Natural killer cell (primary cell): ENCODE measurements around the gene PRPF4. TPM values are rescaled to one million over a fixed set of nuclear protein-coding genes. Genes with fewer than 3 reads are reported as not detected.

ENCODE experiments used
- ATAC-seq, 3 donors: fragments of 150-1000 bp in 2 of 3; fragments of 200-7000 bp in 1 of 3; cut with Tn5 transposase; 1 replicate in 1 of 3; 2 replicates in 2 of 3; pipeline ENCODE4 v1.10.0; 2021; ENCODE audit warnings: mild to moderate bottlenecking in 2 of 3, moderate library complexity in 2 of 3
- DNase-seq, 2 donors: peaks; one replicate each; pipeline versions ENCODE4 v3.0.0 to v3.0.0-alpha.2; 2013 to 2021; ENCODE audit warnings: mixed read lengths in 1 of 2
- H3K27ac ChIP-seq: one replicate; pipeline ENCODE4 v1.5.1; 2013; ENCODE audit warnings: mild to moderate bottlenecking, low read length
- H3K27me3 ChIP-seq: one replicate; pipeline ENCODE4 v1.6.1; 2013; ENCODE audit warnings: low read length; ENCODE audit not compliant: control insufficient read depth, insufficient read depth
- H3K36me3 ChIP-seq: one replicate; pipeline ENCODE4 v1.6.1; 2013; ENCODE audit warnings: low read length; ENCODE audit not compliant: control insufficient read depth, insufficient read depth
- H3K4me1 ChIP-seq: one replicate; pipeline ENCODE4 v1.6.1; 2013; ENCODE audit warnings: low read length; ENCODE audit not compliant: control insufficient read depth, insufficient read depth
- H3K4me3 ChIP-seq: one replicate; pipeline ENCODE4 v1.5.1; 2013; ENCODE audit warnings: low read length
- H3K9me3 ChIP-seq: one replicate; pipeline ENCODE4 v1.6.1; 2013; ENCODE audit warnings: low read length; ENCODE audit not compliant: control insufficient read depth, insufficient read depth
- H3K27ac Mint-ChIP-seq, 2 donors: one replicate each; pipeline ENCODE4 v1.8.0; 2022; ENCODE audit warnings: mild to moderate bottlenecking in 2 of 2, mixed read lengths in 2 of 2, moderate library complexity in 1 of 2
- H3K27me3 Mint-ChIP-seq, 2 donors: one replicate each; pipeline ENCODE4 v1.8.0; 2022; ENCODE audit warnings: low read depth in 2 of 2, mixed read lengths in 2 of 2
- H3K36me3 Mint-ChIP-seq: one replicate; pipeline ENCODE4 v1.8.0; 2022; ENCODE audit warnings: mixed read lengths
- H3K4me1 Mint-ChIP-seq, 2 donors: one replicate each; pipeline ENCODE4 v1.8.0; 2022; ENCODE audit warnings: mixed read lengths in 2 of 2
- H3K4me3 Mint-ChIP-seq: one replicate; pipeline ENCODE4 v1.8.0; 2022; ENCODE audit warnings: mild to moderate bottlenecking, moderate library complexity, mixed read lengths
- H3K9me3 Mint-ChIP-seq, 2 donors: one replicate each; pipeline ENCODE4 v1.8.0; 2022; ENCODE audit warnings: mixed read lengths in 2 of 2
- WGBS: methylation state at CpG from one replicate; pipeline ENCODE4 v1.1.7; 2013; ENCODE audit warnings: missing lambda C conversion rate; ENCODE audit not compliant: insufficient coverage; 5-methylcytosine and 5-hydroxymethylcytosine counted together
- intact Hi-C: fragments of 100-400 bp; cut with micrococcal nuclease; formaldehyde crosslinking; loops from one replicate; pipeline ENCODE4 v1.14.2; 2022
- total RNA-seq, 4 donors: library from RNA; stranded (reverse); fragments of 120-200 nt in 1 of 4; gene quantifications; one replicate each; pipeline versions ENCODE4 v1.2.3 to v1.2.4, GENCODE V29; 2013 to 2022
- TF ChIP-seq, protein P1 (sequence below): fragments of 200-600 bp; IDR thresholded peaks from one replicate; pipeline ENCODE4 v1.8.0; 2022; ENCODE audit warnings: antibody characterized with exemption

The PRPF4 gene
- total RNA-seq, 3 donors from 2014 or later (not counting 1 experiment from before 2014, with no cell fraction given), result 16.9 to 23.2 (median 21.1) TPM

DNA sequence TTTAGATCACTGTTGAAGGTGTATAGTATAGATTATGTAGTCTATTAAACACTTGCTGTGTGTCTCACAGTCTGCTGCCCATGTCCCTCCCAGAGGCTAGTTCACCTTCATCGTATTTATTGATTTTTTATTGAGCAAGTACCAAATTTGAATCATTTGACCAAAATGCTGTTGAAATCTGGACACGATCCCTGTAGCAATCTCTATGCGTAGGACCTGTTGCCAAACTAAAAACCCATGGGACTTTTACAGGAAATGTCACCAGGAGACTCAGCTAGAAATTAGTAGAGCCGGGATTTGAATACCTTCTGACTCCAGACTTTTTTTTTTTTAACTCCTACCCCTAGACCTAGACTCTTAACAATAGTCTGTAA, 36.6 kb upstream of the PRPF4 start:
- no peak overlapping the region for H3K4me3 Mint-ChIP-seq
- Histone ChIP-seq H3K27ac (no peak overlapping the region), H3K4me3 (no peak overlapping the region), H3K4me1 (no peaks in the 10 kb centered on the region), H3K9me3 (no peaks in the 10 kb centered on the region), H3K27me3 (no peaks in the 10 kb centered on the region), H3K36me3 (no peaks in the 10 kb centered on the region)
- H3K36me3 Mint-ChIP-seq, result no peaks in the 10 kb centered on the region
- no peaks in the 10 kb centered on the region for H3K27me3 Mint-ChIP-seq
- 88% methylated on average over 4 of the region's 4 CpGs for WGBS
- H3K27ac Mint-ChIP-seq, result no peak overlapping the region
- H3K4me1 Mint-ChIP-seq, result peaks cover 0 to 2% of the 10 kb centered on the region in 2 donors
- TF ChIP-seq, protein P1, sequence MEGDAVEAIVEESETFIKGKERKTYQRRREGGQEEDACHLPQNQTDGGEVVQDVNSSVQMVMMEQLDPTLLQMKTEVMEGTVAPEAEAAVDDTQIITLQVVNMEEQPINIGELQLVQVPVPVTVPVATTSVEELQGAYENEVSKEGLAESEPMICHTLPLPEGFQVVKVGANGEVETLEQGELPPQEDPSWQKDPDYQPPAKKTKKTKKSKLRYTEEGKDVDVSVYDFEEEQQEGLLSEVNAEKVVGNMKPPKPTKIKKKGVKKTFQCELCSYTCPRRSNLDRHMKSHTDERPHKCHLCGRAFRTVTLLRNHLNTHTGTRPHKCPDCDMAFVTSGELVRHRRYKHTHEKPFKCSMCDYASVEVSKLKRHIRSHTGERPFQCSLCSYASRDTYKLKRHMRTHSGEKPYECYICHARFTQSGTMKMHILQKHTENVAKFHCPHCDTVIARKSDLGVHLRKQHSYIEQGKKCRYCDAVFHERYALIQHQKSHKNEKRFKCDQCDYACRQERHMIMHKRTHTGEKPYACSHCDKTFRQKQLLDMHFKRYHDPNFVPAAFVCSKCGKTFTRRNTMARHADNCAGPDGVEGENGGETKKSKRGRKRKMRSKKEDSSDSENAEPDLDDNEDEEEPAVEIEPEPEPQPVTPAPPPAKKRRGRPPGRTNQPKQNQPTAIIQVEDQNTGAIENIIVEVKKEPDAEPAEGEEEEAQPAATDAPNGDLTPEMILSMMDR, result no peak
- ATAC-seq (no peak), DNase-seq (no peak)
- no peaks in the 10 kb centered on the region for H3K9me3 Mint-ChIP-seq
- intact Hi-C loops, result no loop called here

GRCh38 chr9:113241161-113241560, 34.3 kb upstream of the PRPF4 start:
- Histone ChIP-seq H3K4me3 (no peak overlapping the region), H3K27ac (no peak overlapping the region), H3K27me3 (no peaks in the 10 kb centered on the region), H3K36me3 (no peaks in the 10 kb centered on the region), H3K4me1 (no peaks in the 10 kb centered on the region), H3K9me3 (no peaks in the 10 kb centered on the region)
- intact Hi-C loops, result no loop called here
- Mint-ChIP-seq H3K9me3 (no peaks in the 10 kb centered on the region), H3K27ac (no peak overlapping the region), H3K27me3 (no peaks in the 10 kb centered on the region), H3K4me1 (no peaks in the 10 kb centered on the region), H3K4me3 (no peak overlapping the region), H3K36me3 (no peaks in the 10 kb centered on the region)
- 100% methylated on average over 2 of the region's 2 CpGs for WGBS
- TF ChIP-seq, protein P1, result no peak
- DNase-seq (no peak), ATAC-seq (no peak)

DNA sequence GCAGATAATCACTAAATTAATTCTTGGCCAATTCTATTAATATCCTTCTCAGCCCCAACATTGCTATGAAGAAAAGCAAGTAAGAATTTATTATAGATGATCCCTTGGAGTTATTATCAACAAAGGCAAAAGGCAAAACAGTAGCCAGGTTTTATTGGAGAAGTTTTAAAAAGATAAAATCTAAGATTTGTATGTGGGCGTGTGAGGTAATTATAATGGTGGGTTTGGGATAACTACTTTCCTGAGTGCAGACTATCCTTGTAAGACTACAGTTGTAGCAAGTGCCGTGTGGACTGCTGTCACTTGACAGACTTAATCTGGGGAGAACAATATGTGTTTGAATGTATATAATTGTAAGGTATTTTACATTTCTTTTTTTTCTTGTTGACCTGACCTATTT, 30.9 kb upstream of the PRPF4 start:
- Histone ChIP-seq H3K27ac (no peak overlapping the region), H3K27me3 (no peaks in the 10 kb centered on the region), H3K4me1 (no peaks in the 10 kb centered on the region), H3K9me3 (no peaks in the 10 kb centered on the region), H3K4me3 (no peak overlapping the region), H3K36me3 (no peaks in the 10 kb centered on the region)
- no peak for DNase-seq
- Mint-ChIP-seq H3K27ac (no peak overlapping the region), H3K9me3 (no peaks in the 10 kb centered on the region), H3K27me3 (no peaks in the 10 kb centered on the region), H3K4me3 (no peak overlapping the region), H3K36me3 (no peaks in the 10 kb centered on the region), H3K4me1 (no peaks in the 10 kb centered on the region)
- 100% methylated on average over 2 of the region's 2 CpGs for WGBS
- intact Hi-C loops, result no loop called here
- TF ChIP-seq, protein P1, result no peak
- ATAC-seq, result no peak

GRCh38 chr9:113245894-113246293, 29.6 kb upstream of the PRPF4 start:
- H3K4me1 ChIP-seq, result no peaks in the 10 kb centered on the region
- H3K9me3 Mint-ChIP-seq, result no peaks in the 10 kb centered on the region
- no peaks in the 10 kb centered on the region for H3K36me3 ChIP-seq
- ATAC-seq, result no peak
- no peaks in the 10 kb centered on the region for H3K9me3 ChIP-seq
- H3K4me1 Mint-ChIP-seq, result no peaks in the 10 kb centered on the region
- DNase-seq, result no peak
- H3K36me3 Mint-ChIP-seq, result no peaks in the 10 kb centered on the region
- H3K27ac Mint-ChIP-seq, result no peak overlapping the region
- no peak overlapping the region for H3K4me3 Mint-ChIP-seq
- H3K27me3 Mint-ChIP-seq, result no peaks in the 10 kb centered on the region
- intact Hi-C loops, result no loop called here
- WGBS, result 85% methylated on average over 4 of the region's 4 CpGs
- no peaks in the 10 kb centered on the region for H3K27me3 ChIP-seq
- TF ChIP-seq, protein P1, result no peak
- no peak overlapping the region for H3K4me3 ChIP-seq
- H3K27ac ChIP-seq, result no peak overlapping the region
